ENCODE data around the gene BOD1L2. TPM values are rescaled to one million over a fixed set of nuclear protein-coding genes. Genes with fewer than 3 reads are reported as not detected.

Gene BOD1L2
- total RNA-seq (2014; rRNA removed; shearing (Covaris generic)) (not detected in 2 replicates), total RNA-seq (2022) (not detected in 2 replicates), Bru-seq, nascent RNA (not detected), BruChase-seq, experiment 1, labeled RNA remaining after a 6-hour chase (not detected), BruChase-seq, experiment 2, labeled RNA remaining after a 2-hour chase (not detected)
- long read RNA-seq, result 0 reads

GRCh38 chr18:57146956-57147636 lies at the start of gene BOD1L2:
Gene BOD1L2, plus strand, starts transcription at chr18:57147087. Its CDS starts 226 bp downstream, at chr18:57147313.
- intact Hi-C loops (cut with micrococcal nuclease; ENCODE audit: unreplicated experiment), result no loop called here

GRCh38 chr18:57107140-57107832 lies 39.6 kb upstream of the BOD1L2 start:
- Histone ChIP-seq H2AFZ (ENCODE audit: low read length) (no peak overlapping the region), H4K20me1 (ENCODE audit: insufficient read depth, low read length) (no peaks in the 10 kb centered on the region), H3K4me2 (ENCODE audit: low read length) (no peak overlapping the region), H3K79me2 (ENCODE audit: insufficient read depth, low read depth, low read length) (no peaks in the 10 kb centered on the region), H3K4me1 (ENCODE audit: insufficient read depth, low read length, poor library complexity, severe bottlenecking) (no peaks in the 10 kb centered on the region), H3K9me3 (ENCODE audit: low read length) (no peaks in the 10 kb centered on the region), H3K27ac (ENCODE audit: low read depth, low read length, poor library complexity, severe bottlenecking) (no peak overlapping the region), H3K4me3 (ENCODE audit: low read depth, low read length, poor library complexity, severe bottlenecking) (no peak overlapping the region), H3K9me2 (ENCODE audit: insufficient read depth, low read length) (no peaks in the 10 kb centered on the region), H3K36me3 (ENCODE audit: insufficient read depth, low read length) (no peaks in the 10 kb centered on the region)
- peak; percentile 10 for DNase-seq (ENCODE audit: low spot score)
- intact Hi-C loops (cut with micrococcal nuclease; ENCODE audit: unreplicated experiment), result no loop called here
- ChIA-PET CTCF (ENCODE audit: unreplicated experiment) (no interaction called here), POLR2A (interaction anchor here (0.5 kb wide), 1 partner anchor 1528 kb away, joined by 3 read pairs; no protein-coding TSS in a partner anchor)
- TF ChIP-seq EZH2phosphoT487 (IDR thresholded peaks at IDR 0.05; ENCODE audit: borderline replicate concordance, low read depth, low read length), result no peak
- TF ChIP-seq CTCF (conservative IDR thresholded peaks at IDR 0.05; ENCODE audit: low read length), result no peak
- BruUV-seq (replicated peaks), result no TSS peak

More at GRCh38 chr18:57146956-57147636, at the start of gene BOD1L2:
- Histone ChIP-seq H3K4me1 (ENCODE audit: insufficient read depth, low read length, poor library complexity, severe bottlenecking) (no peaks in the 10 kb centered on the region), H3K9me2 (ENCODE audit: insufficient read depth, low read length) (no peaks in the 10 kb centered on the region), H3K79me2 (ENCODE audit: insufficient read depth, low read depth, low read length) (no peaks in the 10 kb centered on the region), H3K9me3 (ENCODE audit: low read length) (no peaks in the 10 kb centered on the region), H4K20me1 (ENCODE audit: insufficient read depth, low read length) (no peaks in the 10 kb centered on the region), H3K4me3 (ENCODE audit: low read depth, low read length, poor library complexity, severe bottlenecking) (no peak within 1 kb of the TSS), H3K4me2 (ENCODE audit: low read length) (no peak within 1 kb of the TSS), H2AFZ (ENCODE audit: low read length) (no peak within 1 kb of the TSS), H3K36me3 (ENCODE audit: insufficient read depth, low read length) (no peaks in the 10 kb centered on the region), H3K27ac (ENCODE audit: low read depth, low read length, poor library complexity, severe bottlenecking) (no peak within 1 kb of the TSS)
- TF ChIP-seq CTCF (conservative IDR thresholded peaks at IDR 0.05; ENCODE audit: low read length) (no peak), EZH2phosphoT487 (IDR thresholded peaks at IDR 0.05; ENCODE audit: borderline replicate concordance, low read depth, low read length) (no peak)
- ChIA-PET CTCF (ENCODE audit: unreplicated experiment) (no interaction called here), POLR2A (no interaction called here)
- no TSS peak for BruUV-seq (replicated peaks)
- DNase-seq (ENCODE audit: low spot score), result no peak
